HG03025 (cell line): ENCODE results near the gene HIPK2.

Experiments
- ATAC-seq: cut with Tn5 transposase; IDR thresholded peaks from one replicate; pipeline ENCODE4 v1.9.1; 2021; ENCODE audit warnings: mild to moderate bottlenecking, moderate library complexity; ENCODE audit not compliant: unreplicated experiment, low FRiP score

HIPK2 gene

GRCh38 chr7:139699640-139700504 is 77.9 kb downstream of the HIPK2 start:
- ATAC-seq: no peak

GRCh38 chr7:139698844-139699243 is 79.0 kb downstream of the HIPK2 start:
- no peak for ATAC-seq

GRCh38 chr7:139698278-139698677 is 79.5 kb downstream of the HIPK2 start:
- no peak for ATAC-seq

GRCh38 chr7:139697056-139697455 is 80.7 kb downstream of the HIPK2 start:
- no peak for ATAC-seq

- ATAC-seq: no peak
These were observed 81.2 kb downstream of the HIPK2 start for GRCh38 chr7:139696552-139696951.

- no peak for ATAC-seq
These were observed 82.2 kb downstream of the HIPK2 start for GRCh38 chr7:139695588-139695987.

GRCh38 chr7:139695051-139695450 is 82.7 kb downstream of the HIPK2 start:
- no peak for ATAC-seq

GRCh38 chr7:139694389-139694676 is 83.5 kb downstream of the HIPK2 start:
- ATAC-seq: no peak

- ATAC-seq: no peak
These were observed 84.0 kb downstream of the HIPK2 start for GRCh38 chr7:139693651-139694388.

- no peak for ATAC-seq
These were observed 85.1 kb downstream of the HIPK2 start for GRCh38 chr7:139692723-139693122.

GRCh38 chr7:139691253-139691781 is 86.5 kb downstream of the HIPK2 start:
- no peak for ATAC-seq

- no peak for ATAC-seq
These were observed 89.7 kb downstream of the HIPK2 start for GRCh38 chr7:139687980-139688632.

GRCh38 chr7:139687211-139687954 is 90.4 kb downstream of the HIPK2 start:
- ATAC-seq: no peak

- ATAC-seq: peak; percentile 63
These were observed 94.5 kb downstream of the HIPK2 start for GRCh38 chr7:139683137-139683921.

GRCh38 chr7:139682136-139683013 is 95.4 kb downstream of the HIPK2 start:
- peak; percentile 40 for ATAC-seq

- no peak for ATAC-seq
These were observed 96.0 kb downstream of the HIPK2 start for GRCh38 chr7:139681812-139682135.

GRCh38 chr7:139681463-139681755 is 96.4 kb downstream of the HIPK2 start:
- no peak for ATAC-seq

- no peak for ATAC-seq
These were observed 96.9 kb downstream of the HIPK2 start for GRCh38 chr7:139680676-139681462.
